GM12874 (cell line): ENCODE results near the gene TTC16.

ENCODE experiments used
- TF ChIP-seq, protein P1 (sequence below): IDR thresholded peaks from 2 replicates; pipeline ENCODE4 v1.5.1; 2011; ENCODE audit warnings: low read depth, mild to moderate bottlenecking, control low read depth, low read length, moderate library complexity; ENCODE audit not compliant: insufficient read depth

The TTC16 gene

GRCh38 chr9:127731938-127732337, 16.1 kb downstream of the TTC16 start:
- TF ChIP-seq, protein P1, sequence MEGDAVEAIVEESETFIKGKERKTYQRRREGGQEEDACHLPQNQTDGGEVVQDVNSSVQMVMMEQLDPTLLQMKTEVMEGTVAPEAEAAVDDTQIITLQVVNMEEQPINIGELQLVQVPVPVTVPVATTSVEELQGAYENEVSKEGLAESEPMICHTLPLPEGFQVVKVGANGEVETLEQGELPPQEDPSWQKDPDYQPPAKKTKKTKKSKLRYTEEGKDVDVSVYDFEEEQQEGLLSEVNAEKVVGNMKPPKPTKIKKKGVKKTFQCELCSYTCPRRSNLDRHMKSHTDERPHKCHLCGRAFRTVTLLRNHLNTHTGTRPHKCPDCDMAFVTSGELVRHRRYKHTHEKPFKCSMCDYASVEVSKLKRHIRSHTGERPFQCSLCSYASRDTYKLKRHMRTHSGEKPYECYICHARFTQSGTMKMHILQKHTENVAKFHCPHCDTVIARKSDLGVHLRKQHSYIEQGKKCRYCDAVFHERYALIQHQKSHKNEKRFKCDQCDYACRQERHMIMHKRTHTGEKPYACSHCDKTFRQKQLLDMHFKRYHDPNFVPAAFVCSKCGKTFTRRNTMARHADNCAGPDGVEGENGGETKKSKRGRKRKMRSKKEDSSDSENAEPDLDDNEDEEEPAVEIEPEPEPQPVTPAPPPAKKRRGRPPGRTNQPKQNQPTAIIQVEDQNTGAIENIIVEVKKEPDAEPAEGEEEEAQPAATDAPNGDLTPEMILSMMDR: no peak

DNA sequence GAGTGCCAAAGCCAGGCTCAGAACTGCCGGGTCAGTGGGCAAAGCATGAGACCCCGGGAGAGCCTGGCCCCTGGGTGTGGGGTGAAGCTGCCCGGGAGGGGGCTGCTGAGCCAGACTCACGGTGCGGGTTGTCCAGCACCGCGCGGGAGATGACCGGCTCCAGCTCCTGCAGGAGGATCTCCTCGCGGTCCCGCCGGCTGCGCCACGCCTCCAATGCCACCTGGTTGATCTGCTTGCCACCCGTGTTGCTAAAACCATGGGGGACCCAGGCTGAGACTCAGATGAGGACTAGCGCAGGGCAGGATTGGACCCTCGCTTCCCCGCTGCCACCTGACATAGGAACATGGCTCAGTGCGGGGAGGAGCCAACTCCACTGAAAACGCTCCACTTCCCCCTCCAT, 16.6 kb downstream of the TTC16 start:
- TF ChIP-seq, protein P1: no peak

DNA sequence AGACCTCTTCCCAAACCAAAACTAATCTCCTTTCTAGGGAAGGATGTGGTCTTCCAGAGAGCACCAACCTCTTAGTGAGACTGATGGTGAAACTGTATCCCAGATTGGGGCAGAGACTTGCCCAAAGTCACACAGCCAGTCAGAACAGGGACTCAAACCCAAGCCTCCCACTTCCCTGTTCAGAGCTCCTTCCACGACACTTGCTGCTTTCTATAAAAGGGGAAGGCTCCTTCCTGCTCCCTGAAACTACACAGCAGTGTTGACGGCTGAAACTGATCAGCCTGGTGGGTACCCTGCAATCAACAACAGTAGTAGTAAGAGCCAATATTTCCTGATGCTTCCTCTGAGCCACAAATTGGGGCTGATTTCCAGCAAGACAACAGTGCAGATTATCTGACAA, 17.7 kb downstream of the TTC16 start:
- TF ChIP-seq, protein P1: no peak

GRCh38 chr9:127734247-127734746, 18.4 kb downstream of the TTC16 start:
- TF ChIP-seq, protein P1: no peak

GRCh38 chr9:127734747-127735529, 19.1 kb downstream of the TTC16 start, which contains the start of gene TOR2A:
Gene TOR2A, minus strand, starts transcription at chr9:127735294. Its CDS starts 24 bp downstream, at chr9:127735270.
- TF ChIP-seq, protein P1: peak; percentile 95

DNA sequence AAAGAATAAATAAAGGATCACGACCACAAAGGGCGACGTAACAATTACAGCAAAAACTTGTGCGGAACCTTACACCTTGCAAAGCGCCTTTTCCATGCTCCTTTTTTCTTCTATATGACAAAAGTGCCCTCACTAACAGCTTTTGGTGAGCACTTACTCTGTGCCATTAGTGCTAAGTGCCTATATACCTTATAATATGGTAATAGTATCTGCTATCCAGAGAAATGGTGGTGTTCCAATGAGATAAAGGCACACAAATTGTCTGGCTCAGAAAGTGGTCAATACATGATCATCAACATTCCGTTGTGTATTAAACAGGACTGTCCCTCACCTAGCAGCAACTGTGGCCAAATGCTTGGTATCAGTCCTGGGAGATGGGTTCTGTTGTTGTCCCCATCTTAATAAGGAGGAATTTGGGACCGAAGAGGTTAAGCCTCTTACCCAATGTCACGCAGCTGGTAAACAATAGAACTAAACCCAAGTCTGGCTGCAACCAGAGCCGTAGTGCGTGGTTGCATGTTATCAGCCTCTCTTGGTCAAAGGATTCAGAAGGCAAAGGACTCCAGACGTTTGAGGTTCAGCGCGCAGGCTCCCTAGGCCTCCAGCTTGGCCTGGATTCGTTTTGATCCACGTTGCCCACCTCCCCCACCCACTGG, 19.8 kb downstream of the TTC16 start:
- TF ChIP-seq, protein P1: no peak

DNA sequence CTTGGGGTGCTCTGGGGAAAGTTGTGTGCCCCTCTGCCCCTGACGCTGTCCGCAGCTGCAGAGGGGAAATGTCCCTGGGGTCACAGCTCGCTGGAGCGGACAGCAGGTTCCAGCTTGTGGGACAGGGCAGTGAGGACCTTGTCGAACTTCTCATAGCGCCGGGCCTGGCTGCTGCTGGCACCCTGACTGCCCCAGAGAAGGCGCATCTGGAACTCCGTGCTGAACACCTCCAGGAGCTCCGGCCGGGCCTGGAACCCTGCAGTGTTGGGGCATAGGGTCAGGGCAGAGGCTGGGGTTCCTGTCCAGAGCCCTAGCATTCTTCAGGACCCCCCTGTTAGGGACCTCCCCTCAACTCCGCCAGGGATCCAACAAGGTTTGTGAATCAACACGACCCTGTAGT, 22.8 kb downstream of the TTC16 start:
- TF ChIP-seq, protein P1: no peak
